ENCODE results near the gene KPNA3. TPM values are rescaled to one million over a fixed set of nuclear protein-coding genes. Genes with fewer than 3 reads are reported as not detected.

KPNA3 gene
- total RNA-seq, 1 experiment from 2014 or later: 49.7 TPM

GRCh38 chr13:49759503-49759902 lies 33.0 kb downstream of the KPNA3 start:
- Mint-ChIP-seq H3K27ac (no peak overlapping the region), H3K4me3 (no peak overlapping the region), H3K27me3 (ENCODE audit: low read depth) (no peaks in the 10 kb centered on the region), H3K4me1 (no peaks in the 10 kb centered on the region), H3K9me3 (peaks cover 28 to 40% of the 10 kb centered on the region in 2 experiments), H3K36me3 (ENCODE audit: insufficient read depth in 1 of 3, low read depth in 3 of 3) (peaks cover 44 to 52% (median 47%) of the 10 kb centered on the region in 3 experiments)
- H4K91ac ChIP-seq (ENCODE audit: insufficient read length, low read depth, low read length): no peak overlapping the region
- no peak overlapping the region for H3K56ac ChIP-seq (ENCODE audit: insufficient read length, low read depth, low read length)
- no peaks in the 10 kb centered on the region for H4K20me1 ChIP-seq (ENCODE audit: control insufficient read depth, insufficient read depth, insufficient read length)
- H4K5ac ChIP-seq (ENCODE audit: insufficient read length, low read depth, low read length): no peak overlapping the region
- no peak overlapping the region for H3K18ac ChIP-seq (ENCODE audit: insufficient read length, low read depth, low read length)
- no peaks in the 10 kb centered on the region for H3K23me2 ChIP-seq (ENCODE audit: insufficient read length, low read depth, low read length, poor library complexity, severe bottlenecking)
- no peak overlapping the region for H3K4me2 ChIP-seq (ENCODE audit: insufficient read depth, insufficient read length, low read length)
- H2BK15ac ChIP-seq (ENCODE audit: low read depth, low read length): no peak overlapping the region
- no peak overlapping the region for H2BK5ac ChIP-seq (ENCODE audit: insufficient read length, low read length)
- TF ChIP-seq CTCF (conservative IDR thresholded peaks at IDR 0.05): no peak
- no peak overlapping the region for H2BK120ac ChIP-seq (ENCODE audit: low read depth, low read length, poor library complexity, severe bottlenecking)
- no CpG with 5 or more reads among the region's 3 CpGs for WGBS (ENCODE audit: extremely low coverage, insufficient read length, low lambda C conversion rate)
- H3T11ph ChIP-seq (ENCODE audit: low read length): no peak overlapping the region
- H3K9ac ChIP-seq (ENCODE audit: extremely low read depth, insufficient read length, low read length): no peak overlapping the region
- no peak overlapping the region for H3K27ac ChIP-seq (ENCODE audit: insufficient read length, low read depth, low read length)
- no peak overlapping the region for H3K23ac ChIP-seq (ENCODE audit: insufficient read length, low read depth, low read length)
- H4K8ac ChIP-seq (replicated peaks; ENCODE audit: insufficient read length, low read depth, low read length): no peak overlapping the region
- H2BK12ac ChIP-seq (ENCODE audit: insufficient read length, low read depth, low read length): no peak overlapping the region
- H3K14ac ChIP-seq (ENCODE audit: insufficient read depth, low read length): no peak overlapping the region
- no peaks in the 10 kb centered on the region for H3K4me1 ChIP-seq (ENCODE audit: insufficient read depth, low read length)
- peaks cover 6% of the 10 kb centered on the region for H3K79me1 ChIP-seq (ENCODE audit: insufficient read depth, low read depth, low read length, poor library complexity, severe bottlenecking)
- H3K4ac ChIP-seq (ENCODE audit: low read depth, low read length): no peak overlapping the region
- peaks cover 13% of the 10 kb centered on the region for H3K79me2 ChIP-seq (ENCODE audit: insufficient read depth, low read length)
- no peak for DNase-seq
- no peak overlapping the region for H2BK20ac ChIP-seq (ENCODE audit: low read depth, low read length, poor library complexity, severe bottlenecking)
- H2AK5ac ChIP-seq (ENCODE audit: insufficient read length, low read length): no peak overlapping the region
- H3K9me3 ChIP-seq (ENCODE audit: control insufficient read depth, low read depth, low read length): peaks cover 17% of the 10 kb centered on the region
- no peaks in the 10 kb centered on the region for H3K27me3 ChIP-seq (ENCODE audit: insufficient read depth, low read length)
- no peak overlapping the region for H2AFZ ChIP-seq (ENCODE audit: low read length)
